Measurements from ENCODE around the gene RASSF4.

RASSF4 gene

DNA sequence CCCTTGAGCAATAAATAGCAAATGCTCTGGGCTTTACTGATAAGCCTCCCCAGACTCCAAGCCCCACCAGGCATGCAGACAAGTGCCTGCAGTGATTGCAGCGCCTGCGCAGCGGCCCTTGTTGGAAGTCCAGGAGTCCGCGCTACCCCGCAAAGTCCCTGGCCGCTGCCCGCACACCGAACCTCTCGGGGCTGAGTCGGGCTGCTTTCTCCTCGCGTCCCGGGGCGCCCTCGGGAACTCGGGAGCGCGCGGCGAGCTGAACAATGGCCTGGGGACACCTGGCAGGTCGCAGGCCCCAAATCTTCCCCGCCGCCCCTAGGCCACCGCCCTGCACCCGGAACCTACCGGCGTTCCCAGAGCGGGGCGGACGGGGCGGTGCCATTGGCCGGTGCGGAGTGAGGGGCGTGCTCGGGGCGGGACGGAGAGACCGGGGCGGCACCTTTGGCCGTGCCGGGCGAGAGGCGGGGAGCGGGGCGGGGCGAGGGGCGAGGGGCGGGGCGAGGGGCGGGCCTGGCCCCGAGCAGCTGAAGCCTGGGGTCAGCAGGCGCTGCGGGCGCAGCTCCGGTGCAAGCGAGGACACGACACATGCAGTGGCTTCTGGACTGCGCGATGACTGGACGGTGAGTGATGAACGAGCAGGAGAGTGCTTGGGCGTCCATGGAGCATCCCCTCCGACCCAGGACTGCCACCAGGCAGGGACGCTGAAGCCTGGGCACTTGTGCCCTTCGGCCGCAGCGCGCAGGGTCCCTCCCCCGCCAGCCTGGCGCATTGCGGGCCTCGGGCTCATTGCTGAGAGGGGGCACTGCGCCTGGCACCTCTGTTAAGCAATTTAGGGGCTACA is at the start of gene RASSF4:
RASSF4 (plus strand) TSS at position 556 of the 841 bp plus-strand sequence. CDS start 10,401 bp downstream, outside the sequence.
- in situ Hi-C loops (cut with MboI; ENCODE audit: low sequenced_read_pairs), result loop anchor here (25.0 kb wide), 1 partner anchor 1547 kb away; the partner anchor contains the start of gene HNRNPF

GRCh38 chr10:44909910-44910309 is 49.7 kb upstream of the RASSF4 start:
- in situ Hi-C loops (cut with MboI; ENCODE audit: low sequenced_read_pairs), result no loop called here

GRCh38 chr10:44910602-44911001 is 49.0 kb upstream of the RASSF4 start:
- in situ Hi-C loops (cut with MboI; ENCODE audit: low sequenced_read_pairs), result no loop called here

GRCh38 chr10:44911081-44911540 is 48.5 kb upstream of the RASSF4 start, which contains the start of gene TMEM72:
TSS of gene TMEM72 (plus strand) at chr10:44911337. CDS start at chr10:44911513, 176 bp downstream.
- in situ Hi-C loops (cut with MboI; ENCODE audit: low sequenced_read_pairs), result no loop called here

DNA sequence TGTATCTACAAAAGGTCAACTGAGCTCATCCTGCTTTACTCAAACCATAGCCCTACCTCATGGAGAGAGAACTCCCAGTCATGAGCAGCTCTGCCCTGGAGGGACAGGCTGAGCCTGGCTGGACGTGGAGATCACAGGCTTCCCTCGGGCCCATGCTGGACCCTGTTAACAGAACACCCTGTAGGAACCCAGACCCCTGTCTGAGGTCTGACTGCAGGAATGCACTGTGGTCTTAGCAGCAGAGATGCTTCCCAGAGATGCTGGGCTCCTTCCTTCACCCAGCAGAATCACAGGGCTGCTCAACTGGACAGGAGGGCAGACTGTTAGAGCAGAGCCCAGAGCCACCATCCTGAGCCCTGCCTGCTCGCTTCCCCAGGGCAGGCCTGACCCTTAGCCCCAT is 47.7 kb upstream of the RASSF4 start:
- in situ Hi-C loops (cut with MboI; ENCODE audit: low sequenced_read_pairs), result no loop called here

- in situ Hi-C loops (cut with MboI; ENCODE audit: low sequenced_read_pairs), result no loop called here
Measured at GRCh38 chr10:44913350-44914081, 46.1 kb upstream of the RASSF4 start.

- in situ Hi-C loops (cut with MboI; ENCODE audit: low sequenced_read_pairs), result no loop called here
Measured at GRCh38 chr10:44914891-44915290, 44.7 kb upstream of the RASSF4 start.

DNA sequence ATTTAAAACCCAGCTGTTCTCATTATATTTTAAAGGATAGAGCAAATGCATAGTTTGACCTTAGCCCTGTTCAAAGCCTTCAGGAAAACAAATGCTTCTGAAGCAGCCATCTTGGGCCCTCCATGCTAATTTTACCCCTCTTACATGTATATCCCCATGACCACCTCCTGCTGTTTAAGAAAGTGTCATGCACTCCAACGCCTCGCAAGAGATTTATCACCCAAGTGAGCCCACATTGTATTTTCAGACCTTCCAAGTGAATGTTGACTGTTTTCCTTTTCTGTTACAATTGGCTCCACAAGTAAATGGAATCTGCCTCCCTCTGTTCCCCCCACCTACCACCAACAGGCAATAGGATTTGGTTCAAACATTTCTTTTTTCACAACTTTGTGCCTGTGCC is 43.2 kb upstream of the RASSF4 start:
- in situ Hi-C loops (cut with MboI; ENCODE audit: low sequenced_read_pairs), result no loop called here

DNA sequence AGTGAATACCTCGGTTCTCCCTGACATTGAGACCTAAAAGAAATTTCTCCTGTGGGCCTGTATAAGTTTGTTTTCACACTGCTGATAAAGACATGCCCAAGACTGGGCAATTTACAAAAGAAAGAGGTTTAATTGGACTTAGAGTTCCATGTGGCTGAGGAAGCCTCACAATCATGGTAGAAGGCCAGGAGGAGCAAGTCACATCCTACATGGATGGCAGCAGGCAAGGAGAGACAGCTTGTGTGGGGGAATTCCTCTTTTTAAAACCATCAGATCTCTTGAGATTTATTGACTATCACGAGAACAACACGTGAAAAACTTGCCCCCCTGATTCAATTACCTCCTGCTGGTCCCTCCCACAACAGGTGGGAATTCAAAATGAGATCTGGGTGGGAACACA is 41.8 kb upstream of the RASSF4 start:
- in situ Hi-C loops (cut with MboI; ENCODE audit: low sequenced_read_pairs), result no loop called here

- in situ Hi-C loops (cut with MboI; ENCODE audit: low sequenced_read_pairs), result no loop called here
Measured at GRCh38 chr10:44920252-44920651, 39.4 kb upstream of the RASSF4 start.

GRCh38 chr10:44921061-44921460 is 38.5 kb upstream of the RASSF4 start:
- in situ Hi-C loops (cut with MboI; ENCODE audit: low sequenced_read_pairs), result no loop called here

GRCh38 chr10:44921506-44921905 is 38.1 kb upstream of the RASSF4 start:
- in situ Hi-C loops (cut with MboI; ENCODE audit: low sequenced_read_pairs), result no loop called here

GRCh38 chr10:44922021-44922420 is 37.6 kb upstream of the RASSF4 start:
- in situ Hi-C loops (cut with MboI; ENCODE audit: low sequenced_read_pairs), result no loop called here

DNA sequence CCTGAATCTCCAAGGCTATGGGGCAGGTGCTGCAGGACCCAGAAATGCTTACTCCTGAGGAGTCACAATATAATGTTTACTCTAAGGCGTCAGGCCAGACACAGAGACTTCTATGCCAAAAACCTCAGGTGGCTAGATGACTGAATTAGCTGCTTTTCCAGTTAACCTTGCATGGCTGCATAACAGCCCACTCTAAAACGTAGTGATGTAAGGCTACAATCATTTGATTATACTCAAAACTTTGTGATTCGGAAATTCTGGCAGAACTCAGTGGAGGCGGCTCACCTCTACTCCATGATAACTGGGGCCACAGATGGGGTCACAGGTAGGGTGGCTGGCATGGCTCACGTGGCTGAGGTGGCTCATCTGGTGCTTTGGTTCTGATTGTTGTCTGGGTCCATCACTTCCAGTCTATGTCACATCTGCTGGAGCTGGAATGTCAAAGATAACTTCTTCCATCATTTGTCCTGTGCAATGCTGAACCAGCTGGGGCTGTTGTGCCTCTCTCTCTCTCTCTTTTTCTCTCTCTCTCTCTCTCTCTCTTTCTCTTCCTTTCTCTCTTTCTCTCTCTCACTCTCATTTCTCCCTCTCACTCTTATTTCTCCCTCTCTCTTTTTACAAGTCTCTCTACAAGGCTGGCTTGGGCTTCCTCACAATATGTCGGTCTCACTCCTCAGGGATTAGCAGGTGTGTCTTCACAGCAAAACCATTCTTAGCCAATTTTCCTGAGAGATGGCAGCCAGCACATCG is 36.6 kb upstream of the RASSF4 start:
- in situ Hi-C loops (cut with MboI; ENCODE audit: low sequenced_read_pairs), result no loop called here

GRCh38 chr10:44923611-44924010 is 36.0 kb upstream of the RASSF4 start:
- in situ Hi-C loops (cut with MboI; ENCODE audit: low sequenced_read_pairs), result no loop called here

DNA sequence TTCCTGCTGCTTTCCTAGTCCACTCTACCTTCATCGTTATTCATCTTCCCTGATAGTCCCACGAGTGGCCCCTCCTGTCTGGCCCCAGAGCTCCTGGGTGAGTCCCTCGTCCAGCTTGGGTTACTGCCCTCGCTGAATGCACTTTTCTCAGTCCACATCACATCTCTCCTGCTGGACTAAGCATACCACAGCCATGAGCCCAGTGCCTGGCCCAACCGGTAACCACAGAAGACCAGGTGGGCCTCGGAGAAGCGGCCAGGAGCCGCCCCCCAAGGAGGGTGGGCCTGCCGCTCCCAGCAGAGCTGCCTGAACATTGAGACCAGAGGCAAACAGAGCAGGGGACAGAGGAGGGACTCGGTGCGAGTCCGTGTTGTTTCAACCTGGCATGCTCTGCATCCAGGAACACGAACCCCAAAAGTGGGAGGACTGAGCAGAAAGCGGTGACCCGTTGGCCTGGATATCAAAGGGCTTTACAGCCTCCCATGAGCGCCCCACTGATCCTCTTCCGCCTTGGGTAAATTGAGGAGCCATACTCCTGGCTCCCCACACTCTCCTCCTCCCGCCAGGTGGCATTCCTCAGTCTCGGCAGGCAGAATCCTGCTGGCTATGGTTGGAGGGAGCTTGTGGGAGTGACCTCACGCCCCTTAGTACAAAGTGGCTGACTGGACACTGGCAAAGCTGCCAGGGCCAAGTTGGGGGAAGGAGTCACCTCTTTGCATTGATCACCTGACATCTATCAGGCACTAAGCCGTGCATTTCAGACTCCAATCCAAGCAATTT is 35.2 kb upstream of the RASSF4 start:
- in situ Hi-C loops (cut with MboI; ENCODE audit: low sequenced_read_pairs), result no loop called here

GRCh38 chr10:44925224-44925623 is 34.4 kb upstream of the RASSF4 start:
- in situ Hi-C loops (cut with MboI; ENCODE audit: low sequenced_read_pairs), result no loop called here

DNA sequence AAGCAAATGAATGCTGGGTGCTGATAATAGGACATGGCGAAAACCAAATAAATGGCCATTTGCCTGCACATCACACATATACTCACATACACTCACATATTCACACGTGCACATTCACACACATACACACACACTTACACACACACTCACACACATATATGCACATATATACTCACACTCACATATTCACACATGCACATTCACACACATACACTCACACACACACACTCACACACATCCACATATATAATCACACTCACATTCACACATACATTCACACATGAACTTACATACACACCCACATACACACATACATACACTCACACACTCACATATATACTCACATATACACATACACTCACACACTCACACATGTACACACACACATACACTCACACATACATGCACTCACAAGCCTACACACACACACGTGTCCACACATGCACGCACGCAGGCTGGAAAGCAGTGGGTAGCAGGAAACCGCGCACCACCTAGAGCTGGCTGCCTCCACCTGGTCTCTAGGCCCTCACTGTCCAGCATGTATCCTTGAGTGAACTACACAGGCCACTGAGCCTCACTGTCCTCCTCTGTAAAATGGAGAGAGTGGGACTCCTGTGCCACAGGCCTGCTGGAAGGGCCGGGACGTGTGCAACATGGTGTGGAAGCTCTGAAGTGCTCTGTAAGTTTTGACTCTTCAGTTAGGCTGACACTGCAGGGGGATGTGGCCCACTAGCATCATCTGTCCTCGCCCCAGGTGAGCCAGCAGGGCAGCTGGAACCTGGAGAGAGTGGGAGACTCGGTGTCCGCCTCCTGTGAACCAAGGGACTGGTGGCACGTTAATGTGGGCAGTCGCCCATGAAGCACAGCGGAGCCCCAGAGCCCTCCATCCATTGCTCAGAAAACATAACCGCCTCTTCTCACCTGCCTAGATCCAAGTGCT is 33.5 kb upstream of the RASSF4 start:
- in situ Hi-C loops (cut with MboI; ENCODE audit: low sequenced_read_pairs), result no loop called here

GRCh38 chr10:44926751-44927351 is 32.8 kb upstream of the RASSF4 start:
- in situ Hi-C loops (cut with MboI; ENCODE audit: low sequenced_read_pairs), result no loop called here

Measured in HL-60/S4 treated with retinoic acid at 250 ng/mL for 4 days and 3 days (cell line).